Gastroesophageal sphincter (tissue), 4 donors: ENCODE results near the gene MFSD6L. TPM values are rescaled to one million over a fixed set of nuclear protein-coding genes. Genes with fewer than 3 reads are reported as not detected.

Source experiments
- ATAC-seq: fragments of 150-250 bp; one replicate; pipeline ENCODE4 v1.9.1; 2016; ENCODE audit warnings: mild to moderate bottlenecking, moderate library complexity
- H3K27ac ChIP-seq, 4 donors: fragments of 200-600 bp; sonication (generic) in 3 of 4; 1 replicate in 3 of 4; 2 replicates in 1 of 4; pipeline ENCODE4 v1.5.1; 2016 to 2019
- H3K27me3 ChIP-seq: fragments of 200-600 bp; sonication (generic); one replicate; pipeline ENCODE4 v1.5.1; 2019
- H3K36me3 ChIP-seq, 2 donors: fragments of 200-600 bp; sonication (generic); one replicate each; pipeline ENCODE4 v1.5.1; 2019; ENCODE audit warnings: control low read depth in 1 of 2
- H3K4me1 ChIP-seq, 3 donors: fragments of 200-600 bp; sonication (generic); 1 replicate in 2 of 3; 2 replicates in 1 of 3; pipeline ENCODE4 v1.5.1; 2016 to 2019; ENCODE audit warnings: control low read depth in 2 of 3
- H3K4me3 ChIP-seq, 2 donors: fragments of 200-600 bp; sonication (generic); one replicate each; pipeline ENCODE4 v1.5.1; 2019; ENCODE audit warnings: mild to moderate bottlenecking in 1 of 2, moderate library complexity in 1 of 2
- H3K9me3 ChIP-seq, 3 donors: fragments of 200-600 bp; sonication (generic); one replicate each; pipeline ENCODE4 v1.5.1; 2017 to 2019; ENCODE audit warnings: control low read depth in 2 of 3
- CTCF ChIP-seq, 4 experiments: fragments of 200-600 bp in 2 of 4; fragments of 450-650 bp in 2 of 4; sonication (generic) in 1 of 4; IDR thresholded peaks; one replicate each; pipeline ENCODE4 v1.5.1; 2017 to 2019; ENCODE audit warnings: antibody characterized with exemption in 4 of 4, mild to moderate bottlenecking in 2 of 4, moderate library complexity in 2 of 4
- EP300 ChIP-seq: sonication (generic); formaldehyde crosslinking; IDR thresholded peaks from one replicate; pipeline ENCODE4 v1.6.1; 2017; ENCODE audit warnings: antibody characterized with exemption, mild to moderate bottlenecking
- POLR2A ChIP-seq, 2 donors: fragments of 450-650 bp; IDR thresholded peaks; one replicate each; pipeline ENCODE4 v1.6.1; 2017; ENCODE audit warnings: antibody characterized with exemption in 2 of 2, mild to moderate bottlenecking in 2 of 2, moderate library complexity in 1 of 2
- POLR2AphosphoS5 ChIP-seq: sonication (generic); formaldehyde crosslinking; IDR thresholded peaks from one replicate; pipeline ENCODE4 v1.6.1; 2017; ENCODE audit warnings: antibody characterized with exemption
- WGBS, 2 donors: methylation state at CpG; one replicate each; pipeline ENCODE4 v1.1.5; 2018; ENCODE audit warnings: low coverage in 1 of 2; 5-methylcytosine and 5-hydroxymethylcytosine counted together
- total RNA-seq, 4 donors: library from RNA; depleted of rRNA; stranded (reverse); fragments of >200 nt; gene quantifications; one replicate each; pipeline ENCODE4 v1.1.0, GENCODE V29; 2016

The MFSD6L gene
- total RNA-seq, 4 donors from 2014 or later = 0.12 TPM; not detected in 3

- peaks cover 0 to 10% (median 0%) of the 10 kb centered on the region in 3 donors for H3K9me3 ChIP-seq
- H3K27me3 ChIP-seq = peaks cover 29% of the 10 kb centered on the region
- H3K27ac ChIP-seq = no peak overlapping the region
- TF ChIP-seq POLR2AphosphoS5 (no peak), EP300 (no peak), CTCF (IDR thresholded peaks at IDR 0.05) (no peak), POLR2A (IDR thresholded peaks at IDR 0.05) (no peak)
- no peaks in the 10 kb centered on the region for H3K36me3 ChIP-seq
- ATAC-seq = no peak
- peaks cover 0 to 6% (median 0%) of the 10 kb centered on the region in 3 donors for H3K4me1 ChIP-seq
- no peak overlapping the region for H3K4me3 ChIP-seq
- WGBS, 2 donors = 48 to 51% methylated on average over 6 to 7 of the region's 7 CpGs
Observed at GRCh38 chr17:8794636-8795035, 4.5 kb downstream of the MFSD6L start.

GRCh38 chr17:8793649-8794048 lies 5.5 kb downstream of the MFSD6L start:
- peaks cover 19% of the 10 kb centered on the region for H3K27me3 ChIP-seq
- no peak overlapping the region for H3K4me3 ChIP-seq
- no peaks in the 10 kb centered on the region for H3K36me3 ChIP-seq
- H3K27ac ChIP-seq = no peak overlapping the region
- TF ChIP-seq POLR2A (IDR thresholded peaks at IDR 0.05) (no peak), CTCF (IDR thresholded peaks at IDR 0.05) (no peak), POLR2AphosphoS5 (no peak), EP300 (no peak)
- no peaks in the 10 kb centered on the region for H3K4me1 ChIP-seq
- WGBS, 2 donors = 47 to 80% methylated on average over 1 to 2 of the region's 2 CpGs
- ATAC-seq = no peak
- peaks cover 0 to 10% (median 0%) of the 10 kb centered on the region in 3 donors for H3K9me3 ChIP-seq

GRCh38 chr17:8792646-8793045 lies 6.5 kb downstream of the MFSD6L start:
- WGBS, 2 donors = 75 to 92% methylated on average over 4 to 5 of the region's 6 CpGs
- Histone ChIP-seq H3K27me3 (peaks cover 9% of the 10 kb centered on the region), H3K9me3 (peaks cover 0 to 10% (median 0%) of the 10 kb centered on the region in 3 donors), H3K4me1 (no peaks in the 10 kb centered on the region), H3K27ac (no peak overlapping the region), H3K4me3 (no peak overlapping the region), H3K36me3 (no peaks in the 10 kb centered on the region)
- ATAC-seq = no peak
- TF ChIP-seq POLR2AphosphoS5 = no peak
- TF ChIP-seq EP300 = no peak
- TF ChIP-seq CTCF (IDR thresholded peaks at IDR 0.05) = no peak
- no peak for TF ChIP-seq POLR2A (IDR thresholded peaks at IDR 0.05)

GRCh38 chr17:8791910-8792270 lies 7.3 kb downstream of the MFSD6L start:
- no peaks in the 10 kb centered on the region for H3K36me3 ChIP-seq
- peaks cover 0 to 10% (median 0%) of the 10 kb centered on the region in 3 donors for H3K9me3 ChIP-seq
- no peak for ATAC-seq
- TF ChIP-seq POLR2A (IDR thresholded peaks at IDR 0.05) = no peak
- TF ChIP-seq CTCF (IDR thresholded peaks at IDR 0.05) = no peak
- no peak for TF ChIP-seq EP300
- TF ChIP-seq POLR2AphosphoS5 = no peak
- 67 to 100% methylated on average over 1 to 2 of the region's 2 CpGs for WGBS, 2 donors
- no peak overlapping the region for H3K4me3 ChIP-seq
- no peaks in the 10 kb centered on the region for H3K4me1 ChIP-seq
- no peak overlapping the region for H3K27ac ChIP-seq
- H3K27me3 ChIP-seq = peaks cover 1% of the 10 kb centered on the region

GRCh38 chr17:8791248-8791909 lies 7.8 kb downstream of the MFSD6L start:
- no peak for ATAC-seq
- Histone ChIP-seq H3K27ac (no peak overlapping the region), H3K27me3 (no peaks in the 10 kb centered on the region), H3K36me3 (no peaks in the 10 kb centered on the region), H3K9me3 (peaks cover 0 to 10% (median 0%) of the 10 kb centered on the region in 3 donors), H3K4me3 (no peak overlapping the region), H3K4me1 (no peaks in the 10 kb centered on the region)
- WGBS, 2 donors = 79 to 95% methylated on average over 4 of the region's 4 CpGs
- no peak for TF ChIP-seq POLR2A (IDR thresholded peaks at IDR 0.05)
- no peak for TF ChIP-seq CTCF (IDR thresholded peaks at IDR 0.05)
- no peak for TF ChIP-seq POLR2AphosphoS5
- no peak for TF ChIP-seq EP300
